Gastroesophageal sphincter (tissue), 3 donors: Measurements from ENCODE around the gene ZSCAN21.

Experiments used
- EP300 ChIP-seq: sonication (generic); formaldehyde crosslinking; IDR thresholded peaks from one replicate; pipeline ENCODE4 v1.6.1; 2017; ENCODE audit warnings: antibody characterized with exemption, mild to moderate bottlenecking
- POLR2A ChIP-seq, 2 donors: fragments of 450-650 bp; IDR thresholded peaks; one replicate each; pipeline ENCODE4 v1.6.1; 2017; ENCODE audit warnings: antibody characterized with exemption in 2 of 2, mild to moderate bottlenecking in 2 of 2, moderate library complexity in 1 of 2
- TF ChIP-seq, protein P1 (sequence below), 4 experiments: fragments of 200-600 bp in 2 of 4; fragments of 450-650 bp in 2 of 4; sonication (generic) in 1 of 4; IDR thresholded peaks; one replicate each; pipeline ENCODE4 v1.5.1; 2017 to 2019; ENCODE audit warnings: antibody characterized with exemption in 4 of 4, mild to moderate bottlenecking in 2 of 4, moderate library complexity in 2 of 4

GRCh38 chr7:100087055-100087750 is 37.6 kb downstream of the ZSCAN21 start:
- TF ChIP-seq, protein P1, sequence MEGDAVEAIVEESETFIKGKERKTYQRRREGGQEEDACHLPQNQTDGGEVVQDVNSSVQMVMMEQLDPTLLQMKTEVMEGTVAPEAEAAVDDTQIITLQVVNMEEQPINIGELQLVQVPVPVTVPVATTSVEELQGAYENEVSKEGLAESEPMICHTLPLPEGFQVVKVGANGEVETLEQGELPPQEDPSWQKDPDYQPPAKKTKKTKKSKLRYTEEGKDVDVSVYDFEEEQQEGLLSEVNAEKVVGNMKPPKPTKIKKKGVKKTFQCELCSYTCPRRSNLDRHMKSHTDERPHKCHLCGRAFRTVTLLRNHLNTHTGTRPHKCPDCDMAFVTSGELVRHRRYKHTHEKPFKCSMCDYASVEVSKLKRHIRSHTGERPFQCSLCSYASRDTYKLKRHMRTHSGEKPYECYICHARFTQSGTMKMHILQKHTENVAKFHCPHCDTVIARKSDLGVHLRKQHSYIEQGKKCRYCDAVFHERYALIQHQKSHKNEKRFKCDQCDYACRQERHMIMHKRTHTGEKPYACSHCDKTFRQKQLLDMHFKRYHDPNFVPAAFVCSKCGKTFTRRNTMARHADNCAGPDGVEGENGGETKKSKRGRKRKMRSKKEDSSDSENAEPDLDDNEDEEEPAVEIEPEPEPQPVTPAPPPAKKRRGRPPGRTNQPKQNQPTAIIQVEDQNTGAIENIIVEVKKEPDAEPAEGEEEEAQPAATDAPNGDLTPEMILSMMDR (IDR thresholded peaks at IDR 0.05) = no peak
- TF ChIP-seq POLR2A (IDR thresholded peaks at IDR 0.05) (no peak), EP300 (no peak)
